Trophoblast cell (in vitro differentiated cells and primary cell): ENCODE data around the gene COPB2.

Source experiments
- DNase-seq, 2 donors: peaks; one replicate each; pipeline ENCODE4 v3.0.0-alpha.2; 2016
- H2AFZ ChIP-seq: 2 replicates; pipeline ENCODE4 v1.6.1; 2013; ENCODE audit warnings: low read length, moderate library complexity, mild to moderate bottlenecking; ENCODE audit not compliant: insufficient read depth, poor library complexity
- H2AK5ac ChIP-seq: 2 replicates; pipeline ENCODE4 v1.6.1; 2013; ENCODE audit warnings: mild to moderate bottlenecking, low read length
- H2BK120ac ChIP-seq: 2 replicates; pipeline ENCODE4 v1.6.1; 2013; ENCODE audit warnings: low read length, mild to moderate bottlenecking, moderate library complexity; ENCODE audit not compliant: insufficient read depth, poor library complexity
- H2BK12ac ChIP-seq: 2 replicates; pipeline ENCODE4 v1.6.1; 2013; ENCODE audit warnings: mild to moderate bottlenecking, low read length, moderate library complexity
- H2BK5ac ChIP-seq: 2 replicates; pipeline ENCODE4 v1.6.1; 2013; ENCODE audit warnings: low read length, low read depth, moderate library complexity, mild to moderate bottlenecking; ENCODE audit not compliant: poor library complexity
- H3K14ac ChIP-seq: 2 replicates; pipeline ENCODE4 v1.6.1; 2013; ENCODE audit warnings: mild to moderate bottlenecking, low read length
- H3K18ac ChIP-seq: 2 replicates; pipeline ENCODE4 v1.6.1; 2013; ENCODE audit warnings: mild to moderate bottlenecking, low read length
- H3K23ac ChIP-seq: 2 replicates; pipeline ENCODE4 v1.6.1; 2013; ENCODE audit warnings: low read length
- H3K27ac ChIP-seq: 2 replicates; pipeline ENCODE4 v1.5.1; 2013; ENCODE audit warnings: low read depth, mild to moderate bottlenecking, inconsistent platforms, low read length, moderate library complexity
- H3K27me3 ChIP-seq: 2 replicates; pipeline ENCODE4 v1.6.1; 2013; ENCODE audit warnings: inconsistent platforms, mild to moderate bottlenecking, low read length, moderate library complexity; ENCODE audit not compliant: insufficient read depth
- H3K36me3 ChIP-seq, 2 experiments: 1 replicate in 1 of 2; 2 replicates in 1 of 2; pipeline ENCODE4 v1.6.1; 2013; ENCODE audit warnings: low read length in 2 of 2, mild to moderate bottlenecking in 2 of 2, moderate library complexity in 1 of 2; ENCODE audit not compliant: insufficient read depth in 2 of 2, control insufficient read depth in 1 of 2
- H3K4ac ChIP-seq: 2 replicates; pipeline ENCODE4 v1.6.1; 2013; ENCODE audit warnings: low read depth, mild to moderate bottlenecking, low read length, moderate library complexity
- H3K4me1 ChIP-seq, 2 experiments: 1 replicate in 1 of 2; 2 replicates in 1 of 2; pipeline ENCODE4 v1.6.1; 2013; ENCODE audit warnings: low read length in 2 of 2, mild to moderate bottlenecking in 2 of 2, moderate library complexity in 1 of 2; ENCODE audit not compliant: insufficient read depth in 2 of 2, control insufficient read depth in 1 of 2
- H3K4me2 ChIP-seq: 2 replicates; pipeline ENCODE4 v1.6.1; 2013; ENCODE audit warnings: inconsistent platforms, mild to moderate bottlenecking, low read length, moderate library complexity
- H3K4me3 ChIP-seq: 2 replicates; pipeline ENCODE4 v1.5.1; 2013; ENCODE audit warnings: mild to moderate bottlenecking, low read depth, low read length, inconsistent platforms
- H3K79me1 ChIP-seq: one replicate; pipeline ENCODE4 v1.6.1; 2013; ENCODE audit warnings: low read length
- H3K79me2 ChIP-seq: 2 replicates; pipeline ENCODE4 v1.6.1; 2013; ENCODE audit warnings: low read length, mild to moderate bottlenecking; ENCODE audit not compliant: control insufficient read depth, insufficient read depth, poor library complexity
- H3K9ac ChIP-seq: 2 replicates; pipeline ENCODE4 v1.6.1; 2013; ENCODE audit warnings: mild to moderate bottlenecking, low read length
- H3K9me3 ChIP-seq: 2 replicates; pipeline ENCODE4 v1.6.1; 2013; ENCODE audit warnings: low read depth, mild to moderate bottlenecking, control low read depth, inconsistent platforms, low read length; ENCODE audit not compliant: insufficient read depth
- H4K12ac ChIP-seq: 2 replicates; pipeline ENCODE4 v1.6.1; 2013; ENCODE audit warnings: low read depth, mild to moderate bottlenecking, low read length, moderate library complexity
- H4K8ac ChIP-seq: 2 replicates; pipeline ENCODE4 v1.6.1; 2013; ENCODE audit warnings: low read depth, mild to moderate bottlenecking, low read length, moderate library complexity
- H4K91ac ChIP-seq: one replicate; pipeline ENCODE4 v1.6.1; 2013; ENCODE audit warnings: low read depth, mild to moderate bottlenecking, low read length, moderate library complexity
- WGBS: extraction: QIAGEN DNeasy Blood & Tissue Kit; methylation state at CpG from one replicate; pipeline ENCODE4 v1.1.7; 2013; ENCODE audit warnings: missing lambda C conversion rate; ENCODE audit not compliant: insufficient read length, insufficient coverage; ENCODE audit errors: extremely low coverage; 5-methylcytosine and 5-hydroxymethylcytosine counted together

The COPB2 gene

DNA sequence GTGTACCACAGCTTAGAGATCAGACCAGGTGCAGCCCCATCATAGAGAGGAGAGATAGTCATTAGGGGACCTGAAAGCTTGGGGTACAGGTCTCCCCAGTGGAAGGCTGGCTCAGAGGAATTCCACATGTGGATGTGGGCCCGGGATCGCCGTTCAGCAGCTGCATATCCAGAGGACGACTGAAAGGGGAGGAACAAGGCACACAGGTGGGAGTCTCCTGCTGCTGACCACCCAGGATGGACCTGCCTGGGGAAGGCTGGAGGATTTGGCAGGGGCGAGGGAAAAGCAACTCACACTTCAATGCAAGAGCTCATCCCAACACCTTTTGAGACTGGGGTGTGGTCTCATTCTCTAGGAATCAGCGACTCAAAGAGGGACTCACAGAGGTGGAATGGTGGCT, 70.6 kb downstream of the COPB2 start:
- Histone ChIP-seq H2BK5ac (no peak overlapping the region), H3K14ac (no peak overlapping the region), H4K91ac (no peak overlapping the region), H3K27ac (no peak overlapping the region), H3K9ac (no peak overlapping the region), H3K27me3 (no peaks in the 10 kb centered on the region), H3K4me2 (no peak overlapping the region), H2AFZ (no peak overlapping the region), H3K4ac (no peak overlapping the region), H3K79me2 (no peaks in the 10 kb centered on the region), H3K36me3 (no peaks in the 10 kb centered on the region), H2AK5ac (no peak overlapping the region), H4K12ac (no peak overlapping the region), H3K9me3 (no peaks in the 10 kb centered on the region), H2BK120ac (no peak overlapping the region), H3K23ac (no peak overlapping the region), H3K4me1 (peaks cover 7 to 8% of the 10 kb centered on the region in 2 experiments), H3K18ac (no peak overlapping the region), H3K4me3 (no peak overlapping the region), H2BK12ac (no peak overlapping the region), H4K8ac (no peak overlapping the region), H3K79me1 (peaks cover 3% of the 10 kb centered on the region)
- no peak for DNase-seq
- WGBS = no CpG with 5 or more reads among the region's 6 CpGs

GRCh38 chr3:139318431-139318816, 71.0 kb downstream of the COPB2 start:
- Histone ChIP-seq H3K36me3 (no peaks in the 10 kb centered on the region), H3K4ac (no peak overlapping the region), H2BK120ac (no peak overlapping the region), H3K9me3 (no peaks in the 10 kb centered on the region), H4K12ac (no peak overlapping the region), H2BK5ac (no peak overlapping the region), H2AFZ (no peak overlapping the region), H4K91ac (no peak overlapping the region), H3K9ac (no peak overlapping the region), H3K4me3 (no peak overlapping the region), H3K79me1 (peaks cover 4% of the 10 kb centered on the region), H3K18ac (no peak overlapping the region), H3K4me1 (peaks cover 11 to 12% of the 10 kb centered on the region in 2 experiments), H3K27me3 (no peaks in the 10 kb centered on the region), H4K8ac (no peak overlapping the region), H2AK5ac (no peak overlapping the region), H3K4me2 (no peak overlapping the region), H2BK12ac (no peak overlapping the region), H3K27ac (no peak overlapping the region), H3K14ac (no peak overlapping the region), H3K23ac (no peak overlapping the region), H3K79me2 (no peaks in the 10 kb centered on the region)
- no CpG with 5 or more reads among the region's 3 CpGs for WGBS
- no peak for DNase-seq

- Histone ChIP-seq H3K4me1 (peaks cover 16% of the 10 kb centered on the region in 2 experiments), H3K79me1 (peaks cover 6% of the 10 kb centered on the region), H3K36me3 (no peaks in the 10 kb centered on the region), H3K4me2 (no peak overlapping the region), H2BK120ac (no peak overlapping the region), H4K12ac (no peak overlapping the region), H3K79me2 (no peaks in the 10 kb centered on the region), H2AK5ac (no peak overlapping the region), H4K91ac (no peak overlapping the region), H2AFZ (no peak overlapping the region), H3K27ac (no peak overlapping the region), H3K23ac (no peak overlapping the region), H2BK12ac (no peak overlapping the region), H3K14ac (no peak overlapping the region), H3K9me3 (no peaks in the 10 kb centered on the region), H3K4ac (no peak overlapping the region), H3K4me3 (no peak overlapping the region), H2BK5ac (no peak overlapping the region), H4K8ac (no peak overlapping the region), H3K27me3 (no peaks in the 10 kb centered on the region), H3K18ac (no peak overlapping the region), H3K9ac (no peak overlapping the region)
- WGBS = no CpG with 5 or more reads among the region's 8 CpGs
- DNase-seq = peak in 1 of 2 donors; percentile 21
Measured at GRCh38 chr3:139317660-139318430, 71.6 kb downstream of the COPB2 start.

DNA sequence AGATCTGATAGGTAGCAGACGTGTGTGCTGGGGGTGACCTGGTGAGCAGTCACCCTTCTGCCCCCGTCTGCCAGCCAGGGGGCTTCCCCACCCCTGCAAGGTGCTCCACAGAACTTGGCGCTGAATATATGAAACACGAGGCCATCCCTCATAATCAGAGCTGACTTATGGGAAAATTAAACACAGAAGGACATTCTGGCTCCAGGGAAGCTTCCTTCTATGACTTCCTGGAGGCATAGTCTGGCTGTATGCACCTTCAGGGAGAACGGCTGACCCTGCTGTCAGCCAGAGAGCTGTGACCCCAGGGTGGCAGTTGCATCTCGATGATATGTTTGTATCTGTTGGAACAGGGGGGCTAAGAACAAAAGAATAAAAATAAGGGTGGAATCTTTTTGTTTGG, 72.2 kb downstream of the COPB2 start:
- Histone ChIP-seq H2BK5ac (no peak overlapping the region), H2BK12ac (no peak overlapping the region), H3K18ac (no peak overlapping the region), H3K9me3 (no peaks in the 10 kb centered on the region), H3K9ac (no peak overlapping the region), H3K4me1 (peaks cover 20 to 22% of the 10 kb centered on the region in 2 experiments), H4K91ac (no peak overlapping the region), H2BK120ac (no peak overlapping the region), H3K36me3 (no peaks in the 10 kb centered on the region), H3K4me3 (no peak overlapping the region), H3K14ac (no peak overlapping the region), H3K79me1 (peaks cover 6% of the 10 kb centered on the region), H3K23ac (no peak overlapping the region), H4K12ac (no peak overlapping the region), H2AK5ac (no peak overlapping the region), H3K4me2 (no peak overlapping the region), H3K4ac (no peak overlapping the region), H2AFZ (no peak overlapping the region), H3K27ac (no peak overlapping the region), H3K27me3 (no peaks in the 10 kb centered on the region), H3K79me2 (no peaks in the 10 kb centered on the region), H4K8ac (no peak overlapping the region)
- no peak for DNase-seq
- no CpG with 5 or more reads among the region's 6 CpGs for WGBS
